Measurements from ENCODE around the gene RICTOR. TPM values are rescaled to one million over a fixed set of nuclear protein-coding genes. Genes with fewer than 3 reads are reported as not detected.

Gene RICTOR
- total and polyA plus RNA-seq, 9 of the 15 experiments (the other 6 are each of a cell fraction or from before 2014, with no cell fraction given) = 13.9 to 46.6 (median 22.6) TPM

- TF ChIP-seq ARID3A (IDR thresholded peaks at IDR 0.05; ENCODE audit: borderline replicate concordance, low read depth, low read length) (peak; percentile 13; the same call in 1 of the 2 replicates), TCF15 (CRISPR knock-in tag; IDR thresholded peaks at IDR 0.05) (no peak), NUFIP1 (IDR thresholded peaks at IDR 0.05; ENCODE audit: partially characterized antibody) (no peak), ATF6 (CRISPR knock-in tag; IDR thresholded peaks at IDR 0.05) (no peak), IRF9 (tag; IDR thresholded peaks at IDR 0.05) (no peak), ZBTB40 (IDR thresholded peaks at IDR 0.05) (peak; percentile 84), ZBTB40 (CRISPR knock-in tag; IDR thresholded peaks at IDR 0.05) (no peak; the same call in 1 of the 2 replicates), PML (IDR thresholded peaks at IDR 0.05; ENCODE audit: low read length) (no peak)
Measured at GRCh38 chr5:39106322-39106721, 32.1 kb upstream of the RICTOR start (continued).
